Islet precursor cell (in vitro differentiated cells): ENCODE data around the gene DLST.

Source experiments
- DNase-seq: peaks from one replicate; pipeline ENCODE4 v3.0.0-alpha.2; 2018

DLST gene

DNA sequence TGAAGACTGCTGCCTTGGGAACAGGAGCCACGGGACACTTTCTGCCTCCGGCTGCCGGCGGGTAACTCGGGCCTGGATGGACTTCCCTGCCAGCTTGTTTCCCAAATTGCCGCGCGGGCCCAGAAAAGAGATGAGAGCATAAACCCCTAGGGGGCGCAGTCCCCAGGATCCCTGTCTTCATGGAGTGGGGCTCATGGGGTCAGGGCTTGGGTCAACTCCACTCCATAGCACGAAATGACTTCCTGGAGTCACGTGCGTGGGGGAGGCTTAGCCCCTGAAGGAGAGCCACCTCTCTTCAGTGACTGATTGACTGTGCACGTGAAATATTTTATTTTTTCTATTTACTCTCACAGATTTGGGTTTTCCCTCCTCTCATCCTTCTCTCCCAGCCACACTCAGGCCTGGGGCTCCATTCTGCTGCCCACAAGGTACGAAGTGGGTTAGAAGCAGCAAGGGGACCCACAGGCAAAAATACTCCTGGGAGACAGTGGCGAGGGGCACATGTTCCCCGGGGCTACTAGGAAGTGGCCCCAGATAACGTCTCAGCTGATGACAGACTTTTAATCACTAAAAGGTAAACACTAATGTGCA is 63.6 kb downstream of the DLST start:
- DNase-seq = peak; percentile 78

DNA sequence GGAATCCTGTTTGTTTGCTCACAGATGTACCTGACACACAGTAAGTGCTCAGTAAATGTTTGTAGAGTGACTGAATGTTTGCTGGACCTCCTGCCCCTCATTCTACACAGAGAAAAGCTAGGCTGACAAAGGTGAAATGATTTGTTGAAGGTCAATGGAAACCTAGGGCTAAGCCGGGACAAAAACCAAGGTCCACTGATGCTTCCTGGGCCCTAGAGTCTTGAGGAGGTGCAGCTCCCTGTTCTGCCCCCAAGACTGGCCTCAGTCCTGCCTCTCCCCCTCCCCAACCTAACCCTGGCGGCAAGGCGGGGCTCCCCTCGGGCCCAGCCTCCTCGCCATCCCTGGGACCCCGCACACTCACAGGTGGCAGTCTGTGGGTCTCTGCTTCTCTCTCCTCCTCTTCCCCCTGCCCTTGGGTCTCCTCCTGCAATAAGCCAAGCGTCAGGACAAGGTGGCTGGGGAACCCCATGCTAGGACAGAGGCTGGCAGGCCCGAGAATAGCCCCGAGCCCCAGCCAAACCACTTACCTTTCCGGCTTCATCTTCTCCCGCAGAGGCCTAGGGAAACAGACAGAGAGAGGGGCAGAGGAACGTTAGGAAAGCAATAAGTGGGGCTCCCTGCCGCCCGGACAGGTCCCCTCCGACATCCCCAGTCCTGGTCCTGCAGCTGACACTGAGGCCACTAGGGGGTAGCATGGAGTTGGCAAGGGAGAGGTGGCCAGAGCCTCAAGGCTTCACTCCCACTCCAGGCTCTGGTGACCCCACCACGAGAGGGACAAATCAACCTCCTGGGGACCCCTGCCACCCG is 64.3 kb downstream of the DLST start:
- peak; percentile 87 for DNase-seq

GRCh38 chr14:74946659-74947281 is 65.1 kb downstream of the DLST start:
- DNase-seq = peak; percentile 70

- DNase-seq = peak; percentile 34
Observed at GRCh38 chr14:74947353-74948227, 65.9 kb downstream of the DLST start.

DNA sequence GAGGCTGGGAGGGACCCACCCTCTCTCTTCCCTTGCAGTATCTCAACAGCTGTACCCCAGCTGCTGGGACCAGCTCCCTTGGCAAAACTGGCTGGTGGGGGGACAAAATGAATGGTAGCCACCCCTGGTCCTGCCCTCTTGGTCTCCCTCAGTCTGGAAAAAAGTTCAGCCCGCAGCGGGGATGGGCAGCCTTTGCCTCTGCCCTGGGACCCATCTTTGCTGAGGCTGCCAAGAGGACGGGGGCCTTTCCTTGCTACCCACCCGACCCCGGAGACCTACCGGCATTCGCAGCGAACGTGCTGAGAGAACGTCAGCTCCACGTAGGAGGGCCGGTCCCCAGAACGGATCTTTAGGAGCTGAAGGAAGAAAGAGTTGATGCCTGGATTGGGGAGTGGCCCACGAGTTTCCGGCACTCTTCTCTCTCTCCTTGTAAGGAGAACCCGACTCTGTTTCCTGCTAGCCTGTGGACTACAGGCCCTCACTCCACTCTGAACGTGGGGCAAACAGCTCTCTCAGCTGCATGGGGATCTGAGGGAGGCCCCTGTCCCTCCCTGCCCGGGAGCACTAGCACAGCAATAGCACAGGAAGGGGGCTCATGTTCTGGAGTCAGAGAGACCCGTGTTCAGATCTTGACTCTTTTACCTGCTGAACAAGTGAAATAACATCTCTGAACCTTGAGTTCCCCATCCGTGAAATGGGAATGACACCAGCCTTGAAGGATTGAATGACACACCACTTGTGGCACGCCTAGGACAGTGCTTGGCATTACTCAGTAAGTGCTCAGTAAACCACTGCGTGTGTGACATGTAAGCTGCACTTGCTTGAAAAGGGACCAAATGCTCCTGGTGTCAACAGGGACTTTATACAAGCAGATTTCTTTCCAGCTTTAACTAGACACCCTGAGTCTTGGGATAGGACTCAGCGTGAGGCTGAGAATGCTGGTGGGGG is 66.8 kb downstream of the DLST start:
- peak; percentile 43 for DNase-seq

DNA sequence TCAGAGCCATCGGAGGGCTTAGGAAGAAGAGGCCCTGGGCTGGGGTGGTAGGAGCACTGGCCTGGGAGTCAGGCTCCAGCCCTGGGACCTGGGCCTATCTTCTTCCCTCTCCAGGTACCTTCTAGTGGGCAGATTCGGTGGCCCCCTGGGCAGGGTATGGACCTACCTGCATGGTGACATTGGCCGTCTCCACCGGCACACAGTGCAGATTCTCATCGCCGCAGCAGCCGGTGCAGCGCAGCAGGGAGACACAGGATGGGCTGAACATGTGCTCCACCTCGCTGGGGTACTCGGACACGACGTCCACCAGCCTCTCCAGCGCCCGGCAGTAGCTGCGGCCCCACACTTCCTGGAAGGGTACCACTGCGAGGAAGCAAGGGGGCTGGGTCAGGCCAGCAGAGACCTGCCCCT is 67.5 kb downstream of the DLST start:
- DNase-seq = peak; percentile 44

- DNase-seq = peak; percentile 38
Observed at GRCh38 chr14:74949859-74950573, 68.3 kb downstream of the DLST start.

DNA sequence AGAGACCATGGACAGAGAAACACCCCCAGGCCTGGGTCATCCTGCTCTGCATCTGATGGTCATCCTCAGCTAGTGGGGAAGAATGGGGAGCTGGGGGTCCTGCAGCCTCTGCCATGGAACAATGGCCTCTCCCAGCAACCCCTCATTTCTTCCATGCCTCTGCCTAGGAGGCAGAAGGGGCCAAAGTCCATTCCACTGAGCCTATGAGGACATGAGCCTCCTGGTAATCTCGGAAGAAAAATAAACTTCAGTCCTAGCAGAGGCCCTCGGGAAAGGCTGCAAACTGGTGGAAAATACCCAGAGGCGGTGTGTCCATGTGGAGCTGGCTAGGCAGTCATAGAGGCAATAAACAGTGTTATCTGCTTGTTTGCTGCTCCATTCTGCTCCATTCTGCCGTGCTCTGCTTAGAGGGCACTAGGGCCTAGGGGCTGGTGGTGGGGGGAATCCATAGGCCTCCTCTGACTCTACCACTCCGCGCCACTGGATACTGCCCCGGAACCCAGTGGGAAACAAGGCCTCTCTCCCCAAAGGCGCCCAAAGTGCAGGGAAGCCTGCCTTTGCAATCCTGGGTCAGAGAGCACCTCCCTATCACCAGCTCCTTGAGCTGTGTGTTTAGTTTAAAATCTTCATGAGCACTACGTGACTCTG is 69.2 kb downstream of the DLST start:
- DNase-seq = peak; percentile 52

- peak; percentile 55 for DNase-seq
Observed at GRCh38 chr14:74951443-74952179, 69.9 kb downstream of the DLST start.

DNA sequence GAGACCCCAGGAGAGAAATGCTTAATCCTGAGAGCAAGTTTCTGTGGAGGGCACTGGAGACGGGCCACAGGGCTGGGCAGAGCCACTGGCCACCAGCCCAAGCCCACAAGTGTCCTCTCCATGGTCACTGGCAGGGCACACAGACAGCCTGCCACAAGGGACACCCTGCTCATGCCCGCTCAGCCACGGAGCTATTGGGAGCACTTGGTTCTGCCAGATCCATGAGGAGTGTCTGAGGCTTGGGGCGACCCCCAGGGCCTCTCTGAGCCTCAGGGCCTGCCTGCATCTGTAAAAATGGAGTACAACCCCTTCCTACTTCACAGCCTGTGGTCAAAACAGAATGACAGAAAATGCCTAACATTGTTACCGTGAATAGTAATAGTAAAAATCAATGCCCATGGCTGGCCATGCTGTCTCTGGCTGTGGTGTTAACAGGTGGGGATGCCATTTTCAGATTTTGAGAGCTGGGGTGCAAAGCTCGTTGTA is 70.5 kb downstream of the DLST start:
- DNase-seq = peak; percentile 49

DNA sequence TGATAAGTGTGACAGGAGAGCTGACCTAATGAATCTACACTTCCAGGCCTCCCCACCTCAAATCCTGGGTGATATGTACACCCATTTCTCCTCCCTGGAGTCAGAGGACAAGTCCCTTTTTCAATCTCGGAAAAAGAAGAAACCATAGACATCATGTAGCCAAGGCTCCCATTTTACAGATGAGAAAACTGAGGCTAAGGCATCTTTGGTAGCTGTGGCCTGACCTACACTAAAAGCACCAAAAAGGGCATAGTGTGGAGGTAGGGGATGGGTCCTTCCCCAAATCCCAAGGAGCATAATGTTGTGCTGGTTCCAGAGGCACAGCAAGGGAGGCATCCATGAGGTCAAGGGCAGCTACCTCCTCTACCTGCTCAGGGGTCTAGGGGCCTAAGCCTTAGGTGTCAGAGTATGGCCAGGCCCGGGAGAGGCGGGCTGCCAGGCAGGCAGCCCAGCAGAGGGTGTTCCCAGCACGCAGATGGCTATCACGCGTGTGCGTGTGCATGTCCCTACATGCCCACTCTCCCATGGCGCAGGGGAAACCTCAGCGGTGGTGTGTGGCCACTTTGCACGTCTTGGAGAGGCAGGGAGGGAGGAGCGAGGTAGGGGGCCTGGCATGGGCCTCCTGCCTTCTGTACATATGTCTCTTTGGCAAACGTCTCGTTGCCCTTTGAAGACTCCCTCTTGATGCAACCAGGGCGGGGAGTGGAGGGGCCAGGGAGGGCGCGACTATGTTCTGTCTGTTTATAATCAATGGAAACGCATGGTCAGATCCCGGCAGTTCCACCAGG is 71.2 kb downstream of the DLST start:
- peak; percentile 42 for DNase-seq
